Measurements from ENCODE around the gene HOXD3.

The HOXD3 gene

GRCh38 chr2:176150584-176151441, 6.3 kb upstream of the HOXD3 start:
- DNase-seq = no peak
- H3K4me1 ChIP-seq = no peaks in the 10 kb centered on the region
- H3K27me3 ChIP-seq = no peaks in the 10 kb centered on the region
- H3K36me3 ChIP-seq = no peaks in the 10 kb centered on the region
- no peak for TF ChIP-seq CTCF (IDR thresholded peaks at IDR 0.05; ENCODE audit: low read depth, low read length)
- no peak overlapping the region for H3K4me3 ChIP-seq (ENCODE audit: low read depth, low read length)
- no peaks in the 10 kb centered on the region for H3K9me3 ChIP-seq

GRCh38 chr2:176151442-176152287, 5.4 kb upstream of the HOXD3 start, which contains the start of gene HOXD4:
Gene HOXD4, plus strand, starts transcription at chr2:176151550. Its CDS starts 84 bp downstream, at chr2:176151634.
- Histone ChIP-seq H3K9me3 (no peaks in the 10 kb centered on the region), H3K27me3 (no peaks in the 10 kb centered on the region), H3K4me3 (ENCODE audit: low read depth, low read length) (no peak within 1 kb of the TSS), H3K4me1 (no peaks in the 10 kb centered on the region), H3K36me3 (no peaks in the 10 kb centered on the region)
- no peak for DNase-seq
- TF ChIP-seq CTCF (IDR thresholded peaks at IDR 0.05; ENCODE audit: low read depth, low read length) = no peak

- DNase-seq = no peak
- Histone ChIP-seq H3K4me3 (ENCODE audit: low read depth, low read length) (no peak overlapping the region), H3K27me3 (no peaks in the 10 kb centered on the region), H3K4me1 (no peaks in the 10 kb centered on the region), H3K9me3 (no peaks in the 10 kb centered on the region), H3K36me3 (no peaks in the 10 kb centered on the region)
- TF ChIP-seq CTCF (IDR thresholded peaks at IDR 0.05; ENCODE audit: low read depth, low read length) = no peak
Observed at GRCh38 chr2:176152350-176153181, 4.5 kb upstream of the HOXD3 start.

- H3K4me1 ChIP-seq = no peaks in the 10 kb centered on the region
- H3K4me3 ChIP-seq (ENCODE audit: low read depth, low read length) = no peak overlapping the region
- H3K36me3 ChIP-seq = no peaks in the 10 kb centered on the region
- no peak for DNase-seq
- TF ChIP-seq CTCF (IDR thresholded peaks at IDR 0.05; ENCODE audit: low read depth, low read length) = no peak
- no peaks in the 10 kb centered on the region for H3K27me3 ChIP-seq
- H3K9me3 ChIP-seq = no peaks in the 10 kb centered on the region
Observed at GRCh38 chr2:176154576-176155252, 2.4 kb upstream of the HOXD3 start.

- no peak for TF ChIP-seq CTCF (IDR thresholded peaks at IDR 0.05; ENCODE audit: low read depth, low read length)
- H3K4me3 ChIP-seq (ENCODE audit: low read depth, low read length) = no peak overlapping the region
- H3K4me1 ChIP-seq = no peaks in the 10 kb centered on the region
- no peaks in the 10 kb centered on the region for H3K27me3 ChIP-seq
- DNase-seq = no peak
- no peaks in the 10 kb centered on the region for H3K9me3 ChIP-seq
- no peaks in the 10 kb centered on the region for H3K36me3 ChIP-seq
Observed at GRCh38 chr2:176155356-176156044, 1.6 kb upstream of the HOXD3 start.
